Glomerular visceral epithelial cell (primary cell): Measurements from ENCODE around the gene COL18A1.
"Not testable (repeated sequence)": the region's sequence is repeated elsewhere in the genome, so short reads cannot be mapped to it uniquely, and the experiment has no call there.

ENCODE experiments used
- DNase-seq: peaks from one replicate; pipeline ENCODE4 v3.0.0-alpha.2; 2016; ENCODE audit errors: extremely low spot score

COL18A1 gene

GRCh38 chr21:45519182-45519581 is 114.2 kb downstream of the COL18A1 start:
- no peak for DNase-seq

- DNase-seq = no peak
These were observed 116.3 kb downstream of the COL18A1 start for GRCh38 chr21:45521241-45521640.

- DNase-seq = no peak
These were observed 117.4 kb downstream of the COL18A1 start for GRCh38 chr21:45522381-45522780.

GRCh38 chr21:45522986-45523385 is 118.0 kb downstream of the COL18A1 start:
- DNase-seq = no peak

- no peak for DNase-seq
These were observed 118.6 kb downstream of the COL18A1 start for GRCh38 chr21:45523411-45524101.

- no peak for DNase-seq
These were observed 119.8 kb downstream of the COL18A1 start for GRCh38 chr21:45524756-45525152.

- no peak for DNase-seq
These were observed 120.4 kb downstream of the COL18A1 start for GRCh38 chr21:45525153-45525909.

GRCh38 chr21:45525910-45526306 is 120.9 kb downstream of the COL18A1 start:
- no peak for DNase-seq

- DNase-seq = not testable (repeated sequence)
These were observed 122.4 kb downstream of the COL18A1 start for GRCh38 chr21:45527151-45527999.

- no peak for DNase-seq
These were observed 123.2 kb downstream of the COL18A1 start for GRCh38 chr21:45528028-45528705.

GRCh38 chr21:45528981-45529784 is 124.2 kb downstream of the COL18A1 start:
- no peak for DNase-seq

- DNase-seq = no peak
These were observed 124.9 kb downstream of the COL18A1 start for GRCh38 chr21:45529785-45530422.

- no peak for DNase-seq
These were observed 125.6 kb downstream of the COL18A1 start for GRCh38 chr21:45530423-45531113.

GRCh38 chr21:45531114-45531392 is 126.1 kb downstream of the COL18A1 start:
- DNase-seq = not testable (repeated sequence)

GRCh38 chr21:45531393-45532215 is 126.6 kb downstream of the COL18A1 start:
- DNase-seq = no peak

GRCh38 chr21:45532826-45533360 is 127.9 kb downstream of the COL18A1 start:
- DNase-seq = no peak

- no peak for DNase-seq
These were observed 128.4 kb downstream of the COL18A1 start for GRCh38 chr21:45533361-45533845.

- no peak for DNase-seq
These were observed 129.1 kb downstream of the COL18A1 start for GRCh38 chr21:45533846-45534635.
